ENCODE data around the gene PAIP2.

The PAIP2 gene

DNA sequence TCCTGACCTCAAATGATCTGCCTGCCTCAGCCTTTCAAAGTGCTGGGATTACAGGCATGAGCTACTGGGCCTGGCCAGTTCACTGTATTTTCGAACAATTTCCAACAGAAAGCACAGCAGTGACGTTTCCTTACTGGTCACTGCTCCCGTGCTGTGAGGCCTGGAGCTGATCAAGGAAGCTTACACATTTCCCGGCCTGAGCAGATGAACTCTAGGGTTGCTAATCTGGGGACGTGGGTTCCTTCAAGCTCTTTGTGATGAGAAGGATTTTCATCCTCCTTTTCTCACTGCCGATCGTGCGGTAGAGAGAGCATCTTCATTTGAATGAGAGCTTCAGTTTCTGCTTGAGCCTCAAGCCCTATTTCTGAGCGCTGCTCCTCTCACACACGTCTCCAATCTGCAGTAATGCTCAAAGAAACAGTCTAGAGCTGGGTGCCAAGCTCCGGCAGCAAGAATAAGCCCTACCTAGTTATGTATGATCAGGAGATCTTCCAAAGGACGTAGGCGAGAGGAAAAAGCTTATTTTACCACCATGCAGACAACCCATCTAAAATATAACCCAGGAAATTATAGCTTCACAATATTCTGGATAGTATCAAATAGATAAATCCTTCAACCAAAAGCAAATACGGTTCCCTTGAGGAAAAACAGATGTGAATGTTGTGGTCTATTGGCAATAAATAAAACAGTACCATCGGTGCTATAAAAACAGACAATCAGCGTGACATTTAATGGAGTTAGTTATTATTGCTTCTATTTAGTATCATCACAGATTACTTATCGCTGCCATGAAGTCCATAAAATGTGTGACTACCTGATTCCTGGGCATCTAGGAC lies 69.6 kb downstream of the PAIP2 start:
- TF ChIP-seq MYC (IDR thresholded peaks at IDR 0.05; ENCODE audit: low read depth, low read length) = no peak
- TF ChIP-seq, protein P1, sequence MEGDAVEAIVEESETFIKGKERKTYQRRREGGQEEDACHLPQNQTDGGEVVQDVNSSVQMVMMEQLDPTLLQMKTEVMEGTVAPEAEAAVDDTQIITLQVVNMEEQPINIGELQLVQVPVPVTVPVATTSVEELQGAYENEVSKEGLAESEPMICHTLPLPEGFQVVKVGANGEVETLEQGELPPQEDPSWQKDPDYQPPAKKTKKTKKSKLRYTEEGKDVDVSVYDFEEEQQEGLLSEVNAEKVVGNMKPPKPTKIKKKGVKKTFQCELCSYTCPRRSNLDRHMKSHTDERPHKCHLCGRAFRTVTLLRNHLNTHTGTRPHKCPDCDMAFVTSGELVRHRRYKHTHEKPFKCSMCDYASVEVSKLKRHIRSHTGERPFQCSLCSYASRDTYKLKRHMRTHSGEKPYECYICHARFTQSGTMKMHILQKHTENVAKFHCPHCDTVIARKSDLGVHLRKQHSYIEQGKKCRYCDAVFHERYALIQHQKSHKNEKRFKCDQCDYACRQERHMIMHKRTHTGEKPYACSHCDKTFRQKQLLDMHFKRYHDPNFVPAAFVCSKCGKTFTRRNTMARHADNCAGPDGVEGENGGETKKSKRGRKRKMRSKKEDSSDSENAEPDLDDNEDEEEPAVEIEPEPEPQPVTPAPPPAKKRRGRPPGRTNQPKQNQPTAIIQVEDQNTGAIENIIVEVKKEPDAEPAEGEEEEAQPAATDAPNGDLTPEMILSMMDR (IDR thresholded peaks at IDR 0.05; ENCODE audit: low read depth, low read length) = no peak
- no peak for DNase-seq (ENCODE audit: low read depth)
- no peak overlapping the region for H3K4me3 ChIP-seq (ENCODE audit: low read depth, low read length)

- TF ChIP-seq, protein P1 (IDR thresholded peaks at IDR 0.05; ENCODE audit: low read depth, low read length) = no peak
- TF ChIP-seq, protein P2, sequence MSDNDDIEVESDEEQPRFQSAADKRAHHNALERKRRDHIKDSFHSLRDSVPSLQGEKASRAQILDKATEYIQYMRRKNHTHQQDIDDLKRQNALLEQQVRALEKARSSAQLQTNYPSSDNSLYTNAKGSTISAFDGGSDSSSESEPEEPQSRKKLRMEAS (IDR thresholded peaks at IDR 0.05; ENCODE audit: low read depth, low read length) = no peak
- TF ChIP-seq POLR2A (IDR thresholded peaks at IDR 0.05; ENCODE audit: extremely low read depth, insufficient read length) = no peak
- TF ChIP-seq MYC (IDR thresholded peaks at IDR 0.05; ENCODE audit: low read depth, low read length) = no peak
- no peak for DNase-seq (ENCODE audit: low read depth)
- no peak overlapping the region for H3K4me3 ChIP-seq (ENCODE audit: low read depth, low read length)
These were observed 71.5 kb downstream of the PAIP2 start for GRCh38 chr5:139413153-139413552.

GRCh38 chr5:139413963-139414362 lies 72.3 kb downstream of the PAIP2 start:
- H3K4me3 ChIP-seq (ENCODE audit: low read depth, low read length) = no peak overlapping the region
- no peak for TF ChIP-seq POLR2A (IDR thresholded peaks at IDR 0.05; ENCODE audit: extremely low read depth, insufficient read length)
- no peak for TF ChIP-seq MYC (IDR thresholded peaks at IDR 0.05; ENCODE audit: low read depth, low read length)
- TF ChIP-seq, protein P1 (IDR thresholded peaks at IDR 0.05; ENCODE audit: low read depth, low read length) = no peak
- TF ChIP-seq, protein P2 (IDR thresholded peaks at IDR 0.05; ENCODE audit: low read depth, low read length) = no peak
- no peak for DNase-seq (ENCODE audit: low read depth)

GRCh38 chr5:139414581-139415130 lies 73.0 kb downstream of the PAIP2 start:
- DNase-seq (ENCODE audit: low read depth) = no peak
- H3K4me3 ChIP-seq (ENCODE audit: low read depth, low read length) = no peak overlapping the region
- no peak for TF ChIP-seq POLR2A (IDR thresholded peaks at IDR 0.05; ENCODE audit: extremely low read depth, insufficient read length)
- TF ChIP-seq MYC (IDR thresholded peaks at IDR 0.05; ENCODE audit: low read depth, low read length) = no peak
- TF ChIP-seq, protein P2 (IDR thresholded peaks at IDR 0.05; ENCODE audit: low read depth, low read length) = no peak
- TF ChIP-seq, protein P1 (IDR thresholded peaks at IDR 0.05; ENCODE audit: low read depth, low read length) = no peak

GRCh38 chr5:139415221-139415861 lies 73.7 kb downstream of the PAIP2 start:
- H3K4me3 ChIP-seq (ENCODE audit: low read depth, low read length) = no peak overlapping the region
- no peak for TF ChIP-seq MYC (IDR thresholded peaks at IDR 0.05; ENCODE audit: low read depth, low read length)
- TF ChIP-seq, protein P1 (IDR thresholded peaks at IDR 0.05; ENCODE audit: low read depth, low read length) = no peak
- TF ChIP-seq POLR2A (IDR thresholded peaks at IDR 0.05; ENCODE audit: extremely low read depth, insufficient read length) = no peak
- TF ChIP-seq, protein P2 (IDR thresholded peaks at IDR 0.05; ENCODE audit: low read depth, low read length) = no peak
- DNase-seq (ENCODE audit: low read depth) = no peak
